Neural crest cell (in vitro differentiated cells): Measurements from ENCODE around the gene TENT4B. TPM values are rescaled to one million over a fixed set of nuclear protein-coding genes. Genes with fewer than 3 reads are reported as not detected.

Source experiments
- DNase-seq: peaks from one replicate; pipeline ENCODE4 v3.0.0; 2021; ENCODE audit warnings: low read depth, mixed read lengths, low spot score
- H3K27ac Mint-ChIP-seq: one replicate; pipeline ENCODE4 v1.8.0; 2021; ENCODE audit warnings: mild to moderate bottlenecking, mixed read lengths; ENCODE audit not compliant: unreplicated experiment
- H3K27me3 Mint-ChIP-seq: 2 replicates; pipeline ENCODE4 v1.8.0; 2021; ENCODE audit warnings: low read depth, mild to moderate bottlenecking, mixed read lengths
- H3K36me3 Mint-ChIP-seq: 2 replicates; pipeline ENCODE4 v1.8.0; 2021; ENCODE audit warnings: low read depth, mild to moderate bottlenecking, mixed read lengths
- H3K4me1 Mint-ChIP-seq: 2 replicates; pipeline ENCODE4 v1.8.0; 2021; ENCODE audit warnings: mixed read lengths
- H3K4me3 Mint-ChIP-seq: one replicate; pipeline ENCODE4 v1.8.0; 2021; ENCODE audit warnings: mild to moderate bottlenecking, mixed read lengths
- H3K9me3 Mint-ChIP-seq: 2 replicates; pipeline ENCODE4 v1.8.0; 2021; ENCODE audit warnings: mixed read lengths
- total RNA-seq: library from RNA; stranded (reverse); gene quantifications from 2 replicates; pipeline ENCODE4 v1.2.1, GENCODE V29; 2021
- TF ChIP-seq, protein P1 (sequence below): fragments of 200-600 bp; sonication (generic); conservative IDR thresholded peaks from 2 replicates; pipeline ENCODE4 v1.5.0; 2021; ENCODE audit warnings: antibody characterized with exemption, mild to moderate bottlenecking

The TENT4B gene
- total RNA-seq, 1 donor from 2014 or later = 12.5 TPM

GRCh38 chr16:50195756-50196155 lies 42.6 kb downstream of the TENT4B start:
- H3K36me3 Mint-ChIP-seq = peaks cover 3% of the 10 kb centered on the region
- H3K9me3 Mint-ChIP-seq = no peaks in the 10 kb centered on the region
- TF ChIP-seq, protein P1, sequence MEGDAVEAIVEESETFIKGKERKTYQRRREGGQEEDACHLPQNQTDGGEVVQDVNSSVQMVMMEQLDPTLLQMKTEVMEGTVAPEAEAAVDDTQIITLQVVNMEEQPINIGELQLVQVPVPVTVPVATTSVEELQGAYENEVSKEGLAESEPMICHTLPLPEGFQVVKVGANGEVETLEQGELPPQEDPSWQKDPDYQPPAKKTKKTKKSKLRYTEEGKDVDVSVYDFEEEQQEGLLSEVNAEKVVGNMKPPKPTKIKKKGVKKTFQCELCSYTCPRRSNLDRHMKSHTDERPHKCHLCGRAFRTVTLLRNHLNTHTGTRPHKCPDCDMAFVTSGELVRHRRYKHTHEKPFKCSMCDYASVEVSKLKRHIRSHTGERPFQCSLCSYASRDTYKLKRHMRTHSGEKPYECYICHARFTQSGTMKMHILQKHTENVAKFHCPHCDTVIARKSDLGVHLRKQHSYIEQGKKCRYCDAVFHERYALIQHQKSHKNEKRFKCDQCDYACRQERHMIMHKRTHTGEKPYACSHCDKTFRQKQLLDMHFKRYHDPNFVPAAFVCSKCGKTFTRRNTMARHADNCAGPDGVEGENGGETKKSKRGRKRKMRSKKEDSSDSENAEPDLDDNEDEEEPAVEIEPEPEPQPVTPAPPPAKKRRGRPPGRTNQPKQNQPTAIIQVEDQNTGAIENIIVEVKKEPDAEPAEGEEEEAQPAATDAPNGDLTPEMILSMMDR = no peak
- no peak for DNase-seq
- H3K27ac Mint-ChIP-seq = no peak overlapping the region
- no peaks in the 10 kb centered on the region for H3K27me3 Mint-ChIP-seq
- peaks cover 37% of the 10 kb centered on the region for H3K4me1 Mint-ChIP-seq
- no peak overlapping the region for H3K4me3 Mint-ChIP-seq

- DNase-seq = no peak
- H3K4me3 Mint-ChIP-seq = no peak overlapping the region
- no peak overlapping the region for H3K27ac Mint-ChIP-seq
- H3K36me3 Mint-ChIP-seq = peaks cover 3% of the 10 kb centered on the region
- TF ChIP-seq, protein P1 = no peak
- H3K4me1 Mint-ChIP-seq = peaks cover 33% of the 10 kb centered on the region
- H3K27me3 Mint-ChIP-seq = no peaks in the 10 kb centered on the region
- no peaks in the 10 kb centered on the region for H3K9me3 Mint-ChIP-seq
Observed at GRCh38 chr16:50197582-50197981, 44.5 kb downstream of the TENT4B start.

DNA sequence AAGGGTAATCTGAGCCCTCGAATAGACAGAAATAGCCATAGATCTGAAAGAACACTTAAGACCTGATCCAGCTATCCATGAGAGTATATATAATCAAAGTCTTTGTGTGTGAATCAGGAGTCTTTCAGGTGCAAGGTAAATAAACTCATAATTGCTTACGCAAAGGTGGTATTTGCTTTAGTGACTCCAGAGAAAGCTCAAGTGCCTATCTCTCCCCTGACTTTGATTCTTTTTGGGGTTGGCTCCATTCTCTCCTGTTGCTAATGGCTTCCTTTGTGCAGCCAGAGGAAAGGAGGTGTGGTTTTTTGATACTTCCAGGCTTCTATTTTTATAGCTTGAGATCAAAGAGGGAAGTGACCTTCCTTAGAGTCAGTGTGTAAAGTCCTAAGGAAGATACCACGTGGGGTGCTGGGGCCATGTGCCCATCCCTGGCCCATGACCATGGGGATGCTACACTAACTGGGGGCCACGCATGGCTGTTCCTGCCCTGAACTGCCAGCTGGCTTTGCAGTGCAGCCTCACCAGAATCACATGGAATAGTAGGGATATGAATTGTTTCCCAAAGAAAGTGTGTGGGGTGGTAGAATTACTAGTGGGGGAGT lies 45.8 kb downstream of the TENT4B start:
- no peak for DNase-seq
- H3K4me3 Mint-ChIP-seq = no peak overlapping the region
- no peak overlapping the region for H3K27ac Mint-ChIP-seq
- no peaks in the 10 kb centered on the region for H3K27me3 Mint-ChIP-seq
- peaks cover 3% of the 10 kb centered on the region for H3K36me3 Mint-ChIP-seq
- peaks cover 33% of the 10 kb centered on the region for H3K4me1 Mint-ChIP-seq
- TF ChIP-seq, protein P1 = no peak
- H3K9me3 Mint-ChIP-seq = no peaks in the 10 kb centered on the region

DNA sequence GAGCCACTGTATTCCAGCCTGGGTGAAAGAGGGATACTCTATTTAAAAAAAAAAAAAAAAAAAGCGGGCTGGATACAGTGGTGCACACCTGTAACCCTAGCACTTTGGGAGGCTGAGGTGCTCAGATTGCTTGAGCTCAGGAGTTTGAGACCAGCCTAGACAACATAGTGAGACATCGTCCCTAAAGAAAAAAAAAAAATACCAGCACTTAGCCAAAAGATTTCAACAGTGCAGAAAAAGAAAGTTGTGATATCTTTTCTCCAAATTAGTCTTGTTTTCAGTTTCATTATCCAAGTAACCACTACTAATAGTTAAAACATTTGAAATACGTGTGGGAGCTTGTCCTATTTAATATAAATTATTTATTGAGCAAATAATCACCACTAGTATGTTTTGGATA lies 48.7 kb downstream of the TENT4B start:
- Mint-ChIP-seq H3K27me3 (no peaks in the 10 kb centered on the region), H3K4me1 (peaks cover 25% of the 10 kb centered on the region), H3K4me3 (no peak overlapping the region), H3K27ac (no peak overlapping the region), H3K36me3 (peaks cover 3% of the 10 kb centered on the region), H3K9me3 (no peaks in the 10 kb centered on the region)
- TF ChIP-seq, protein P1 = no peak
- no peak for DNase-seq

DNA sequence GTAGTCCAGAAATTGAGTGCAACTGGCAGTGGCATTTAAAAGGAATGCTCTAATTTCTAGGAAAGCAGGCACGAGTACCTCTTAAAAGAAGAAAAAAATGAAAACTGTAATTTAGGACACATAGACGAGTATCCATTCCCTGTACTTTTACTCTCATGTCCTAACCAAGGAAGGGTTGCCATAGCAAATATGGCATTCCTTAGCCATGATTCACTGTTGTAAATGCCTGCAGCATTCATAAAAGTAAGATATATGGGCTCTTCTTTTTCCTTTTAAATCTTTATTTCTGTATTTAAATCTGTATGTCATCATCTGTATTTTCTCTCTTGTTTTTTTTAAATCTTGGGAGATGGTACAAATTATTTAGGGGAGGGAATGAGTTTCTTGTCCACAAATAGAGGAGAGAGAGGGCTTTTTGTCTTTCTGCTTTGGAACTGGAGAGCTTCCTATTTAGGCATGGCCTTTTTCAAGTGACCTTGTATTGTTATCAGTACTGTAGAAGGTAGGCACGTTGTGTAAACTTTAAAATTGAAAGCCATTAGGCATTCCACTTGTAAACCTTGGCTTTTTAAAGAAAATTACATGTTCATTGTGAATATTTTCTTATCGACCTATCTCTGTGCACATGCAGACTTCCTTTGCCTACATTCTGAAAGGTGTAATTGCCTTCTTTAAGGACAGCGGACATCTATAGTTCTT lies 50.0 kb downstream of the TENT4B start:
- Mint-ChIP-seq H3K9me3 (no peaks in the 10 kb centered on the region), H3K27ac (peak overlapping the region; percentile 5), H3K36me3 (no peaks in the 10 kb centered on the region), H3K4me3 (no peak overlapping the region), H3K4me1 (peaks cover 30% of the 10 kb centered on the region), H3K27me3 (no peaks in the 10 kb centered on the region)
- TF ChIP-seq, protein P1 = no peak
- DNase-seq = no peak
